Measurements from ENCODE around the gene HEATR5A. TPM values are rescaled to one million over a fixed set of nuclear protein-coding genes. Genes with fewer than 3 reads are reported as not detected.
"Not testable (repeated sequence)": the region's sequence is repeated elsewhere in the genome, so short reads cannot be mapped to it uniquely, and the experiment has no call there.

The HEATR5A gene
- total and polyA plus RNA-seq, 12 donors = 17.0 to 65.0 (median 46.2) TPM

DNA sequence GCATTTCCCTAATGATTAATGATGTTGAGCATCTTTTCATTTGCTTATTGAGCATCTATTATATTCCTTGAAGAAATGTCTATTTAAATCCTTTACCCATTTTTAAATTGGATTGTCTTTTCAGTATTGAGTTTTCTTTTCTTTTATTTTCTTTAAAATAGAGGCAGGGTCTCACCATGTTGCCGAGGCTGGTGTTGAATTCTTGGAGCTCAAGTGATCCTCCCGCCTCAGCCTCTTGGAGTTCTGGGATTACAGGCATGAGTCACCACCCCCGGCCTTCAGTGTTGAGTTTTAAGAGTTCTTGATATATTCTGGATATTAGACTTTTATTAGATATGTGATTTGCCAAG, 139.5 kb downstream of the HEATR5A start:
- Histone ChIP-seq H3K27ac (no peak overlapping the region), H3K27me3 (no peaks in the 10 kb centered on the region), H3K4me1 (peaks cover 0 to 15% (median 0%) of the 10 kb centered on the region in 9 donors), H3K9me3 (peaks cover 0 to 22% (median 5%) of the 10 kb centered on the region in 11 donors), H3K4me3 (no peak overlapping the region), H3K36me3 (no peaks in the 10 kb centered on the region)
- ATAC-seq (no peak), DNase-seq (no peak)
- TF ChIP-seq, protein P1, sequence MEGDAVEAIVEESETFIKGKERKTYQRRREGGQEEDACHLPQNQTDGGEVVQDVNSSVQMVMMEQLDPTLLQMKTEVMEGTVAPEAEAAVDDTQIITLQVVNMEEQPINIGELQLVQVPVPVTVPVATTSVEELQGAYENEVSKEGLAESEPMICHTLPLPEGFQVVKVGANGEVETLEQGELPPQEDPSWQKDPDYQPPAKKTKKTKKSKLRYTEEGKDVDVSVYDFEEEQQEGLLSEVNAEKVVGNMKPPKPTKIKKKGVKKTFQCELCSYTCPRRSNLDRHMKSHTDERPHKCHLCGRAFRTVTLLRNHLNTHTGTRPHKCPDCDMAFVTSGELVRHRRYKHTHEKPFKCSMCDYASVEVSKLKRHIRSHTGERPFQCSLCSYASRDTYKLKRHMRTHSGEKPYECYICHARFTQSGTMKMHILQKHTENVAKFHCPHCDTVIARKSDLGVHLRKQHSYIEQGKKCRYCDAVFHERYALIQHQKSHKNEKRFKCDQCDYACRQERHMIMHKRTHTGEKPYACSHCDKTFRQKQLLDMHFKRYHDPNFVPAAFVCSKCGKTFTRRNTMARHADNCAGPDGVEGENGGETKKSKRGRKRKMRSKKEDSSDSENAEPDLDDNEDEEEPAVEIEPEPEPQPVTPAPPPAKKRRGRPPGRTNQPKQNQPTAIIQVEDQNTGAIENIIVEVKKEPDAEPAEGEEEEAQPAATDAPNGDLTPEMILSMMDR (IDR thresholded peaks at IDR 0.05) = no peak
- 87 to 91% methylated on average over 3 of the region's 3 CpGs for WGBS, 2 donors
- intact Hi-C loops (cut with DNase I) = no loop called here

DNA sequence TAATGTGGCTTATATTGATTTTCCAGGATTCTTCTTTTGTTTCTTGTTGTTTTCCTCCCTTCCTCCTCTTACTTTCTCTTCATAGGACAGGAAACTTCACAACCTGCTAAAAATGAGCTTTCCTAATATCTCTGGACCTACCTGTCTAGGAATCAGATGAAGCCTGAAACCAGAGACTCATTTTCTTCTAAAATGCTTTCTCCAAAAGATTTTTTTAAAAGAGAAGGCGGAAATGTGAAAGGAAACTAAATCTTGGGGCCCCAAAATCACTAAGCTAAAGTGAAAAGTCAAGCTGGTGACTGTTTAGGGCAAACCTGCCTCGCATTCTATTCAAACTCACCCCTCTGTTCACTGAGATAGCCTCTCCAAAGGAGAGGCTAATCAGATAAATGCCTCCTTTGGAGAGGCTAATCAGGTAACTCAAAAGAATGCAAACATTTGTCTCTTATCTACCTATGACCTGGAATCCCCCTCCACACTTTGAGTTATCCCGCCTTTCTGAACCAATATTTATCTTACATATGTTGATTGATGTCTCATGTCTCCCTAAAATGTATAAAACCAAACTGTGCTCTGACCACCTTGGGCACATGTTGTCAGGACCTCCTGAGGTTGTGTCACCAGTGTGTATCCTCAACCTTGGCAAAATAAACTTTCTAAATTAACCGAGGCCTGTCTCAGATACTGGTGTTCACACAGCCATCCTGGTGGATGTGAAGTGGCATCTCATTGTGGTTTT, 140.0 kb downstream of the HEATR5A start:
- intact Hi-C loops (cut with DNase I) = no loop called here

DNA sequence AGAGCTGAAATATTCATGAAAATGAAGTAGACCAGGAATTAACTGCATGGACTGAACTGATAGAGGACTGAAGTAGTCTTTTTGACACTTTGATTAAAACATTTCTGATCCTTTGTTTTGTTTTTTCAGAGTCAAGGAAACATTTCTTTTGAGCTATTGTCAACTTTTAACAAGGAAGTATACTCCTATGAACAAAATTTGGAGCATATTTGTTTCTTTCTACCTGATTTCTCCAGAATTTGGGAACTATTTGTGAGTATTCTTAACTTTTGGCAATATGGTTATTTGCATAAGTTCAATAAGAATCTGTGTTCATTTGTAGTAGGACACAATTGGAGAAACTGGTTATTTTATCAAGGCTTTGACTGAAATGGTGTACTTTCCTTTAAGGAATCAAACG, 141.5 kb downstream of the HEATR5A start:
- Histone ChIP-seq H3K4me3 (no peak overlapping the region), H3K27me3 (no peaks in the 10 kb centered on the region), H3K27ac (no peak overlapping the region), H3K4me1 (peaks cover 0 to 17% (median 0%) of the 10 kb centered on the region in 9 donors), H3K36me3 (no peaks in the 10 kb centered on the region), H3K9me3 (peaks cover 0 to 33% (median 5%) of the 10 kb centered on the region in 11 donors)
- ATAC-seq (no peak), DNase-seq (no peak)
- 76 to 95% methylated on average over 1 of the region's 1 CpG for WGBS, 2 donors
- TF ChIP-seq, protein P1 (IDR thresholded peaks at IDR 0.05) = no peak
- intact Hi-C loops (cut with DNase I) = no loop called here

More for the DNA sequence above, 140.0 kb downstream of the HEATR5A start:
- Histone ChIP-seq H3K36me3 (no peaks in the 10 kb centered on the region), H3K9me3 (peaks cover 0 to 27% (median 5%) of the 10 kb centered on the region in 11 donors), H3K27me3 (no peaks in the 10 kb centered on the region), H3K27ac (no peak overlapping the region), H3K4me3 (no peak overlapping the region), H3K4me1 (peaks cover 0 to 15% (median 0%) of the 10 kb centered on the region in 9 donors)
- 83 to 84% methylated on average over 4 of the region's 4 CpGs for WGBS, 2 donors
- TF ChIP-seq, protein P1 (IDR thresholded peaks at IDR 0.05) = no peak
- ATAC-seq = no peak
- DNase-seq = no peak

DNA sequence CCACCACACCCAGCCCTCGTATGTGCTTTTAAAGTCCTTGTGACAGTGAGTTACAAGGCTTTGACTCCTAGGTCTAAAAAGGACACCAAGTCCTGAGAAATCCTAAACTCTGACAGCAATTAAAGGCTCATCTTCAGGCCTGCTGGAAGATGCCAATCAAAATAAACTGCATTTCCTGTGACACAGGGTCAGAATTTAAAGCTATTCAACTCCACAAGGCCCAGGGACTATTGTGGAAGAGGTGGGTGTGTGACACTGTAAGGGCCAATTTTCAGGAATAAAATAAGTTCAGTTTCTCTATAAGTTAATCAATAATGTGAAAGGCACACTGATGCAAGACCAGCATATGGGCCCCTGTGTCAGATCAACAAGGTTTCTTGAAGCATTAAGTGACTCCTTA, 143.3 kb downstream of the HEATR5A start:
- 57 to 78% methylated on average over 1 of the region's 1 CpG for WGBS, 2 donors

DNA sequence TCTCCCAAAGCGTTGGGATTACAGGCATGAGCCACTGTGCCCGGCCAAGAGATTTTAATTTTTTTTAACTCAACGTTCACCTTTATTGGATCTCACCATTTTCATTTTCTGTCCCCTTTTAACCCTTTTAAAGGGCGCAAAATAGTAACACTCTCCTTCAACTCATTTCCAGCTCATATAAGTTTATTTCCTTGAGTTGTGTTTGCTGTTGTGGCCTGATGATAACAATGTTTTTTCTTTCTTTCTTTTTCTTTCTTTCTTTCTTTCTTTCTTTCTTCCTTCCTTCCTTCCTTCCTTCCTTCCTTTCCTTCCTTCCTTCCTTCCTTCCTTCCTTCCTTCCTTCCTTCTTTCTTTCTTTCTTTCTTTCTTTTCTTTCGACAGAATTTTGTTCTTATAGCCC, 143.9 kb downstream of the HEATR5A start:
- DNase-seq; intact Hi-C loops (cut with DNase I); H3K4me3 ChIP-seq; H3K27ac ChIP-seq; H3K36me3 ChIP-seq; H3K27me3 ChIP-seq; ATAC-seq: not testable (repeated sequence)
- Histone ChIP-seq H3K4me1 (peaks cover 0 to 12% (median 0%) of the 10 kb centered on the region in 9 donors), H3K9me3 (peaks cover 0 to 33% (median 5%) of the 10 kb centered on the region in 11 donors)
- WGBS, 2 donors = 80 to 85% methylated on average over 5 of the region's 5 CpGs

More for the DNA sequence above, 143.3 kb downstream of the HEATR5A start:
- H3K4me1 ChIP-seq = peaks cover 0 to 12% (median 0%) of the 10 kb centered on the region in 9 donors
- H3K4me3 ChIP-seq = no peak overlapping the region
- H3K36me3 ChIP-seq = no peaks in the 10 kb centered on the region
- intact Hi-C loops (cut with DNase I) = no loop called here
- TF ChIP-seq, protein P1 (IDR thresholded peaks at IDR 0.05) = no peak
- no peak for ATAC-seq
- no peaks in the 10 kb centered on the region for H3K27me3 ChIP-seq
- no peak for DNase-seq
- H3K9me3 ChIP-seq = peaks cover 0 to 33% (median 5%) of the 10 kb centered on the region in 11 donors
- H3K27ac ChIP-seq = no peak overlapping the region

All from heart right ventricle (tissue), 16 donors.